DOHH2 (cell line): Measurements from ENCODE around the gene EFTUD2.

Source experiments
- H3F3A ChIP-seq: fragments of 200-600 bp; sonication (generic), shearing (Covaris generic); 2 replicates; pipeline ENCODE4 v1.6.0; 2016; ENCODE audit warnings: antibody characterized with exemption, mild to moderate bottlenecking; ENCODE audit not compliant: control insufficient read depth, insufficient read depth
- H3K27ac ChIP-seq: fragments of 200-600 bp; sonication (generic); 2 replicates; pipeline ENCODE4 v1.5.1; 2014; ENCODE audit warnings: low read depth, mild to moderate bottlenecking, low read length, moderate library complexity
- H3K27me3 ChIP-seq: fragments of 200-600 bp; sonication (generic); 2 replicates; pipeline ENCODE4 v1.6.1; 2014; ENCODE audit warnings: mild to moderate bottlenecking, low read length, mixed read lengths; ENCODE audit not compliant: control insufficient read depth
- H3K36me3 ChIP-seq: fragments of 200-600 bp; sonication (generic); 2 replicates; pipeline ENCODE4 v1.6.1; 2014; ENCODE audit warnings: mild to moderate bottlenecking, low read length, moderate library complexity, mixed read lengths; ENCODE audit not compliant: control insufficient read depth
- H3K4me1 ChIP-seq: fragments of 200-600 bp; sonication (generic); 2 replicates; pipeline ENCODE4 v1.6.1; 2014; ENCODE audit warnings: mild to moderate bottlenecking, low read length, mixed read lengths; ENCODE audit not compliant: control insufficient read depth
- H3K4me2 ChIP-seq: fragments of 200-600 bp; sonication (generic); 2 replicates; pipeline ENCODE4 v1.6.0; 2014; ENCODE audit warnings: mild to moderate bottlenecking, low read length, moderate library complexity
- H3K4me3 ChIP-seq: fragments of 200-600 bp; sonication (generic); 2 replicates; pipeline ENCODE4 v1.5.1; 2014; ENCODE audit warnings: mild to moderate bottlenecking, low read length, mixed read lengths
- H3K79me2 ChIP-seq: fragments of 200-600 bp; sonication (generic); 2 replicates; pipeline ENCODE4 v1.6.1; 2014; ENCODE audit warnings: mild to moderate bottlenecking, low read length, mixed read lengths; ENCODE audit not compliant: control insufficient read depth
- H3K9me2 ChIP-seq: fragments of 200-600 bp; sonication (generic); replicated peaks from 2 replicates; pipeline ENCODE4 v1.6.1; 2014; ENCODE audit warnings: mild to moderate bottlenecking, low read length, mixed read lengths; ENCODE audit not compliant: control insufficient read depth
- H3K9me3 ChIP-seq: fragments of 200-600 bp; sonication (generic); 2 replicates; pipeline ENCODE4 v1.6.1; 2014; ENCODE audit warnings: antibody characterized with exemption, low read length, mixed read lengths; ENCODE audit not compliant: control insufficient read depth, insufficient read depth
- H4K20me1 ChIP-seq: fragments of 200-600 bp; sonication (generic); 2 replicates; pipeline ENCODE4 v1.6.0; 2014; ENCODE audit warnings: low read depth, mild to moderate bottlenecking, antibody characterized with exemption, low read length, moderate library complexity; ENCODE audit not compliant: control insufficient read depth, insufficient read depth
- EZH2phosphoT487 ChIP-seq: fragments of 200-600 bp; sonication (generic); IDR thresholded peaks from 2 replicates; pipeline ENCODE4 v1.6.1; 2017; ENCODE audit warnings: borderline replicate concordance, mild to moderate bottlenecking, antibody characterized with exemption, low read length, moderate library complexity, mixed read lengths
- TF ChIP-seq, protein P1 (sequence below): fragments of 200-600 bp; sonication (generic); IDR thresholded peaks from one replicate; pipeline ENCODE4 v1.5.1; 2014; ENCODE audit warnings: antibody characterized with exemption, mild to moderate bottlenecking, low read depth, low read length; ENCODE audit not compliant: poor library complexity, severe bottlenecking

The EFTUD2 gene

GRCh38 chr17:44914698-44915271 lies 15.5 kb upstream of the EFTUD2 start:
- H3K4me2 ChIP-seq: no peak overlapping the region
- TF ChIP-seq, protein P1, sequence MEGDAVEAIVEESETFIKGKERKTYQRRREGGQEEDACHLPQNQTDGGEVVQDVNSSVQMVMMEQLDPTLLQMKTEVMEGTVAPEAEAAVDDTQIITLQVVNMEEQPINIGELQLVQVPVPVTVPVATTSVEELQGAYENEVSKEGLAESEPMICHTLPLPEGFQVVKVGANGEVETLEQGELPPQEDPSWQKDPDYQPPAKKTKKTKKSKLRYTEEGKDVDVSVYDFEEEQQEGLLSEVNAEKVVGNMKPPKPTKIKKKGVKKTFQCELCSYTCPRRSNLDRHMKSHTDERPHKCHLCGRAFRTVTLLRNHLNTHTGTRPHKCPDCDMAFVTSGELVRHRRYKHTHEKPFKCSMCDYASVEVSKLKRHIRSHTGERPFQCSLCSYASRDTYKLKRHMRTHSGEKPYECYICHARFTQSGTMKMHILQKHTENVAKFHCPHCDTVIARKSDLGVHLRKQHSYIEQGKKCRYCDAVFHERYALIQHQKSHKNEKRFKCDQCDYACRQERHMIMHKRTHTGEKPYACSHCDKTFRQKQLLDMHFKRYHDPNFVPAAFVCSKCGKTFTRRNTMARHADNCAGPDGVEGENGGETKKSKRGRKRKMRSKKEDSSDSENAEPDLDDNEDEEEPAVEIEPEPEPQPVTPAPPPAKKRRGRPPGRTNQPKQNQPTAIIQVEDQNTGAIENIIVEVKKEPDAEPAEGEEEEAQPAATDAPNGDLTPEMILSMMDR: no peak
- TF ChIP-seq EZH2phosphoT487: no peak
- no peaks in the 10 kb centered on the region for H3F3A ChIP-seq
- no peak overlapping the region for H3K27ac ChIP-seq
- no peaks in the 10 kb centered on the region for H3K79me2 ChIP-seq
- no peaks in the 10 kb centered on the region for H3K36me3 ChIP-seq
- H3K9me3 ChIP-seq: no peaks in the 10 kb centered on the region
- peaks cover 42% of the 10 kb centered on the region for H3K27me3 ChIP-seq
- no peaks in the 10 kb centered on the region for H3K9me2 ChIP-seq
- no peaks in the 10 kb centered on the region for H4K20me1 ChIP-seq
- H3K4me1 ChIP-seq: peaks cover 22% of the 10 kb centered on the region
- no peak overlapping the region for H3K4me3 ChIP-seq

DNA sequence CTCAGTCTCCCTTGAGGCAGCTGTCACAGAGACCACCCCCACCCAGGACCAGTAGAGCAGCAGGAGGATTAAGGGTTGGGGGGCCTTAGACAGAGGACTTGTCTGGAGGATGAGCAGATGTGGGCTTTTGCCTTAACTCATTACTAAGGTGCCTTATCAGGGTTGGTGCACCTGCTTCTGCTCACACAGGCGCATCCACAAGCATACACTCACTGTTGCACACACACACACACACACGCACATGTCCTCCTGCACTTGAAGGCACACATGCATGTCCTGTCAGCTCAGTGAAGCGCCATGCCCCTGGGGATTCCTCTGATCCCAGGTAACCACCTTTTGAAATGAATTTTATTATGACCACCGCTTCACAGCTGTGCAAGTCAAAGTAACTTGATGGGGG lies 14.9 kb upstream of the EFTUD2 start:
- H4K20me1 ChIP-seq: no peaks in the 10 kb centered on the region
- no peak overlapping the region for H3K4me2 ChIP-seq
- H3F3A ChIP-seq: no peaks in the 10 kb centered on the region
- H3K9me3 ChIP-seq: no peaks in the 10 kb centered on the region
- H3K9me2 ChIP-seq: no peaks in the 10 kb centered on the region
- no peak overlapping the region for H3K4me3 ChIP-seq
- H3K4me1 ChIP-seq: peaks cover 22% of the 10 kb centered on the region
- no peak overlapping the region for H3K27ac ChIP-seq
- no peaks in the 10 kb centered on the region for H3K36me3 ChIP-seq
- no peaks in the 10 kb centered on the region for H3K79me2 ChIP-seq
- H3K27me3 ChIP-seq: peaks cover 44% of the 10 kb centered on the region
- TF ChIP-seq, protein P1: no peak
- no peak for TF ChIP-seq EZH2phosphoT487

- Histone ChIP-seq H3K4me1 (peaks cover 22% of the 10 kb centered on the region), H3K4me3 (no peak overlapping the region), H3K9me3 (no peaks in the 10 kb centered on the region), H3K9me2 (no peaks in the 10 kb centered on the region), H3K79me2 (no peaks in the 10 kb centered on the region), H4K20me1 (no peaks in the 10 kb centered on the region), H3K36me3 (no peaks in the 10 kb centered on the region), H3K27me3 (peaks cover 46% of the 10 kb centered on the region), H3F3A (no peaks in the 10 kb centered on the region), H3K27ac (no peak overlapping the region), H3K4me2 (no peak overlapping the region)
- no peak for TF ChIP-seq EZH2phosphoT487
- TF ChIP-seq, protein P1: no peak
Observed at GRCh38 chr17:44913676-44914075, 14.4 kb upstream of the EFTUD2 start.
